Measurements from ENCODE around the gene SORCS2. TPM values are rescaled to one million over a fixed set of nuclear protein-coding genes. Genes with fewer than 3 reads are reported as not detected.

Gene SORCS2
- total RNA-seq, 2 donors from 2014 or later = 0.54 to 0.74 TPM

GRCh38 chr4:7766086-7766485, 573.7 kb downstream of the SORCS2 start:
- no peaks in the 10 kb centered on the region for H3K9me3 ChIP-seq
- H3K4me1 ChIP-seq = no peaks in the 10 kb centered on the region
- TF ChIP-seq CTCF (IDR thresholded peaks at IDR 0.05) = no peak
- no peak for DNase-seq
- H3K4me3 ChIP-seq = no peak overlapping the region
- no peak overlapping the region for H3K9ac ChIP-seq (ENCODE audit: low read depth in 2 of 2, low read length in 2 of 2)
- intact Hi-C loops (cut with DNase I) = no loop called here
- H3K27me3 ChIP-seq = no peaks in the 10 kb centered on the region
- no peak overlapping the region for H3K27ac ChIP-seq
- peaks cover 10% of the 10 kb centered on the region for H3K36me3 ChIP-seq

DNA sequence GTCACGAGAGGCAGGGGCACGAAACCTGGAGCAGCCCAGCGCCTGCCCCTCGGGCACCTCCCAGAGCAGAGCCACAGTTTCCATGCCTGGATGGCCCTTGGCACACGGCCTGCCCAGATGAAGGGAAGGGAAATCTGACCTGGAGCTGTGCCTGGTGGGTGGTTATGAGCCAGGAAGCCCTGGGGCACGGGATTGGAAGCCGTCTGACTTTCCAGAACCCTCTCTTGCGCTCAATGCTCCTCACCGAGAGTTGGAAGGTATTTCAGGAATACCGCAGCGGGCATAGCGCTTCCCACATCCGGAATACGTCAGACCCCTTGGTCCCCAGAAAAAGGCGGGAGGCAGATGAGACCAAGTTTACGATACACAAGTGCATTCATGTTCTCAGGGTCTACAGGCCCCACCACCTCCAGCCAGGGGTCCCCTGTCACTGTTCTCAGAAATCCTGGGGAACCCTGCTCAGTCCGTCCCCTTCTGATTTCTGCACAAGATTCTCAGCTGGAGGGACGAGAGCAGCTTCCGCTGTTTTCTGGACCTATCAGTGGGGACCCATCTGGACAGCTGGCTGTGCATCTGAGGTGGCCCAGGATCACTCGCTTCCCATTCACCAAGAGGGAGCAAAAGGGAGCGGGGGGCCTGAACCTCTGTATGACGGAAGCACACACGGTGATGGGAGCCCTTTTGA, 574.5 kb downstream of the SORCS2 start:
- H3K27me3 ChIP-seq = no peaks in the 10 kb centered on the region
- no peak overlapping the region for H3K4me3 ChIP-seq
- intact Hi-C loops (cut with DNase I) = no loop called here
- H3K4me1 ChIP-seq = no peaks in the 10 kb centered on the region
- no peak overlapping the region for H3K9ac ChIP-seq (ENCODE audit: low read depth in 2 of 2, low read length in 2 of 2)
- peaks cover 10% of the 10 kb centered on the region for H3K36me3 ChIP-seq
- no peak for DNase-seq
- no peak overlapping the region for H3K27ac ChIP-seq
- H3K9me3 ChIP-seq = no peaks in the 10 kb centered on the region
- TF ChIP-seq CTCF (IDR thresholded peaks at IDR 0.05) = no peak

- Histone ChIP-seq H3K36me3 (peaks cover 10% of the 10 kb centered on the region), H3K27me3 (no peaks in the 10 kb centered on the region), H3K9me3 (no peaks in the 10 kb centered on the region), H3K4me3 (no peak overlapping the region), H3K27ac (no peak overlapping the region), H3K9ac (ENCODE audit: low read depth in 2 of 2, low read length in 2 of 2) (no peak overlapping the region), H3K4me1 (peaks cover 5% of the 10 kb centered on the region)
- TF ChIP-seq CTCF (IDR thresholded peaks at IDR 0.05) = no peak
- DNase-seq = no peak
- intact Hi-C loops (cut with DNase I) = no loop called here
Observed at GRCh38 chr4:7767526-7767925, 575.2 kb downstream of the SORCS2 start.

DNA sequence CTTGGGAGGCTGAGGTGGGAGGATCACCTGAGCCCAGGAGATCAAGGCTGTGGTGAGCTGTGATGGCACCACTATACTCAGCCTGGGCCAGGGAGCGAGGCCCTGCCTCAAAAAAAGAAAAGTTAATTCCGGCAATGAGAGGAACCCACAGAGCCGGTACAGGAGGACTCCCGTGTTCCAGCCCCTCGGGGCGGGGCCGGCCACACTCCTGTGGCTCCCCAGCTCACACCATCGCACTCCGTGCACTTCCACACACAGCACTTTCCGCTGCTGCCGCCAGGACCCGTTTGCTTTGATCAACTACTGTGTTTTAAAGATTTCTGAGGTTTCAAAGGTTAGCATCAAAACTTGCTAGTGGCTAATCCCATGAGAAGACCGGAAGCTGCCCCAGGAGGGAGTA, 575.6 kb downstream of the SORCS2 start:
- TF ChIP-seq CTCF (IDR thresholded peaks at IDR 0.05) = no peak
- Histone ChIP-seq H3K4me1 (peaks cover 8% of the 10 kb centered on the region), H3K36me3 (peaks cover 10% of the 10 kb centered on the region), H3K9me3 (no peaks in the 10 kb centered on the region), H3K27ac (no peak overlapping the region), H3K4me3 (no peak overlapping the region), H3K27me3 (no peaks in the 10 kb centered on the region), H3K9ac (ENCODE audit: low read depth in 2 of 2, low read length in 2 of 2) (no peak overlapping the region)
- DNase-seq = no peak
- intact Hi-C loops (cut with DNase I) = no loop called here

- H3K4me1 ChIP-seq = peaks cover 8% of the 10 kb centered on the region
- H3K9ac ChIP-seq (ENCODE audit: low read depth in 2 of 2, low read length in 2 of 2) = no peak overlapping the region
- intact Hi-C loops (cut with DNase I) = no loop called here
- no peak for TF ChIP-seq CTCF (IDR thresholded peaks at IDR 0.05)
- DNase-seq = no peak
- no peaks in the 10 kb centered on the region for H3K9me3 ChIP-seq
- H3K4me3 ChIP-seq = no peak overlapping the region
- no peak overlapping the region for H3K27ac ChIP-seq
- H3K27me3 ChIP-seq = no peaks in the 10 kb centered on the region
- peaks cover 10% of the 10 kb centered on the region for H3K36me3 ChIP-seq
Observed at GRCh38 chr4:7768736-7769135, 576.4 kb downstream of the SORCS2 start.
